ENCODE data around the gene STRBP.

DNA sequence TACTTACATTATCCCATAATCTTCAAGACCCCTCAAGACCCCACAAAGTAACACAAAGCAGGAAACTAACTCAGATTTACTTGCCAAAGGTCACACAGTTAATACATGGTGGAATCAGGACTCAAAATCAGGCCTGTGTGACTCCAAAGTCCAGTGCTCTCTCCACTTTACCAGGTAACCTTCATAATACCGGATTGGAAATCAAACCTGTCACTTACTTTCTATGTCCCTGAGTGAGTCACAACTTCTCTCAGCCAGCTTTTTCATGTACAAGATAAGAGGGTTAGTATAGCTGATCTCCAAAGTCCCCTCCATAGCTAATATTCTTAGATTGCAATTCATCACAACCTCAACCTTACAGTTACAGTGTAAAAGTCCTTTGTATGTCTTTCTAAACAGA is 17.1 kb downstream of the STRBP start:
- no peak for TF ChIP-seq CTCF (IDR thresholded peaks at IDR 0.05)
- TF ChIP-seq EZH2 (IDR thresholded peaks at IDR 0.05), result no peak
